ENCODE data around the gene JUND.

Gene JUND

GRCh38 chr19:18257503-18258470 lies 23.6 kb downstream of the JUND start:
- Mint-ChIP-seq H3K27me3 (peaks cover 18% of the 10 kb centered on the region), H3K9me3 (no peaks in the 10 kb centered on the region), H3K4me3 (no peak overlapping the region), H3K4me1 (ENCODE audit: low read depth) (peaks cover 9% of the 10 kb centered on the region), H3K27ac (no peak overlapping the region), H3K36me3 (ENCODE audit: low read depth) (no peaks in the 10 kb centered on the region)

DNA sequence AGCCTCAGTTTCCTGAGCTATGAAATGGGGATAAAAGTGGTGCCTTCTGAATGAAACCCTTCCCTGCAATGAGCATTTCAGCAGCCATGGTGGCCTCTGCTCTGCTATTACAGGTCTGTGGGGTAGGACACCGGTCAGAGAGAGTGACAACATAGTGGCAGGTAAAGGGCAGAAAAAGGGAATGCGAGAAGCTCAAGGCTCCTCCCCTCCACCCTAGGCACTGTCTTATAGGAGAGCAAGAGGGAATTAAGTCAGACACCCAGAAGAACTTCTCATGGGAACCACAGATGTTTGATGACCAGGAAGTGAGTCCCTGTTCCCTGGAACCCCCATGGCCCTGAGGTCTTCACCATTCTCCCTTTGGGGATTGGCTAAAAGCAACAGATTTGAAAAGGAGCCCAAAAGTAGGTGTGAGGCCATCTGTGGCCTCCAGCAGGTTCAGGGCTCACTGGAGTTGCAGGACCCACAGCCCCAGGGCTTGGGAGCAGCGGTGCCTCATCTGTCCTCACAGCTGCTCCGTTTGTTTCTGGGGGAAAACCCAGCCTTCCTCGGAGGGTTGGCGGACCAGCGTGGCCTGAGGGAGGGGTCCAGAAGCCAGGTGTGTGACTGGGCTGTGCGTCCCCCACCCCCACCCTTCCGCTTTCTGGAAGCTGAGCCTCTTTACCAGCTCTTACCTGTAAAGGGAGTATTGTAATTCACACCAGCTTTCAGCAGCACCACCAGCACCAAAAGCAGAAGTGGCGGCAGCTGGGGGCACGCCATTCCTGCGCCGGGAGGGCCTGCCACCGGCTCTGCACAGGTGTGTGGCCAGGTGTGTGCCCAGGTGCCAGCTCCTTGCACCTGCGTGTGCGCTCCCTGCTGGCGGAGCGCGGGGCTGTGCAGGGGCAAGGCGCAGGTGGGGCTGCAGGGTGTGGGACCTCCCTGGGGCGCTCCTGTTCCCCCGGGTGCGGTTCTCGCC lies 26.6 kb downstream of the JUND start:
- no peak overlapping the region for H3K27ac Mint-ChIP-seq
- no peaks in the 10 kb centered on the region for H3K36me3 Mint-ChIP-seq (ENCODE audit: low read depth)
- no peaks in the 10 kb centered on the region for H3K9me3 Mint-ChIP-seq
- peaks cover 12% of the 10 kb centered on the region for H3K4me1 Mint-ChIP-seq (ENCODE audit: low read depth)
- no peak overlapping the region for H3K4me3 Mint-ChIP-seq
- peaks cover 26% of the 10 kb centered on the region for H3K27me3 Mint-ChIP-seq

DNA sequence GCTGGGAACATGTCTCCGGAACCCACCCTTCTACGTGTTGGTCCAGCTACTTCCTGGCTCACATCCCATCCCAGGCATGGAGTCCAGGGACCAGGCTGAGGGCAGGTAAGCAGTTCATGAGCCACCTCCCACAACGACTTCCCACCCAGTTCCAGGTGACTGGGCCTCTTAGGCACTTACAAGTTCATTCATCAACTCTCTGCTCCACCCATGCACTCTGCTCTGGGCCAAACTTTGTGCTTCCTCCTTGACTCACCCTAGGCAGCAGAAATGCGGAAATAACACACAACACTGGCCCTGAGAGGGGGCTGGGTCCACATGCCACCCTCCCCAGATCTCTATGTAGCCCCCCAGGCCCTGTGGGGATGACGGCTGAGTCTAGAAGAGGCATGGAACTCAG lies 27.7 kb downstream of the JUND start:
- H3K4me3 Mint-ChIP-seq = no peak overlapping the region
- no peaks in the 10 kb centered on the region for H3K9me3 Mint-ChIP-seq
- no peak overlapping the region for H3K27ac Mint-ChIP-seq
- peaks cover 26% of the 10 kb centered on the region for H3K27me3 Mint-ChIP-seq
- H3K4me1 Mint-ChIP-seq (ENCODE audit: low read depth) = peaks cover 12% of the 10 kb centered on the region
- no peaks in the 10 kb centered on the region for H3K36me3 Mint-ChIP-seq (ENCODE audit: low read depth)

DNA sequence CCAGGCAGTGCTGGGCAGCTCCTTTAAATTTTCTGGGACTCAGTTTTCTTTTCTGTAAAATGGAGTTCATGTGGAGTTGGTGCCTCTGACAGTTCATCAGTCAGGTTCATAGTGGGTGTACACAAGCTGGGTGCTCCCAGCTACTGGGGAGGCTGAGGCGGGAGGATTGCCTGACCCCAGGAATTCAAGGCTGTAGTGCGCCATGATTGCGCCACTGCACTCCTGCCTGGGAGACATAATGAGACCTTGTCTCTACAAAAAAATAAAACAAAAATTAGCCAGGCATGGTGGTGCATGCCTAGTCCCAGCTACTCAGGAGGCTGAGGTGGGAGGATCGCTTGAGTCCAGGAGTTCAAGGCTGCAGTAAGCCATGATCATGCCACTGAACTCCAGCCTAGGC lies 28.3 kb downstream of the JUND start:
- Mint-ChIP-seq H3K27me3 (peaks cover 26% of the 10 kb centered on the region), H3K36me3 (ENCODE audit: low read depth) (no peaks in the 10 kb centered on the region), H3K4me1 (ENCODE audit: low read depth) (peaks cover 12% of the 10 kb centered on the region), H3K27ac (no peak overlapping the region), H3K9me3 (no peaks in the 10 kb centered on the region), H3K4me3 (no peak overlapping the region)

GRCh38 chr19:18252370-18252717 lies 29.1 kb downstream of the JUND start:
- Mint-ChIP-seq H3K4me1 (ENCODE audit: low read depth) (peaks cover 12% of the 10 kb centered on the region), H3K27ac (no peak overlapping the region), H3K27me3 (peaks cover 26% of the 10 kb centered on the region), H3K4me3 (no peak overlapping the region), H3K9me3 (no peaks in the 10 kb centered on the region), H3K36me3 (ENCODE audit: low read depth) (no peaks in the 10 kb centered on the region)

GRCh38 chr19:18251587-18252369 lies 29.6 kb downstream of the JUND start:
- peaks cover 12% of the 10 kb centered on the region for H3K4me1 Mint-ChIP-seq (ENCODE audit: low read depth)
- H3K27me3 Mint-ChIP-seq = peaks cover 26% of the 10 kb centered on the region
- no peaks in the 10 kb centered on the region for H3K9me3 Mint-ChIP-seq
- no peak overlapping the region for H3K27ac Mint-ChIP-seq
- H3K4me3 Mint-ChIP-seq = peak overlapping the region; percentile 11
- no peaks in the 10 kb centered on the region for H3K36me3 Mint-ChIP-seq (ENCODE audit: low read depth)

DNA sequence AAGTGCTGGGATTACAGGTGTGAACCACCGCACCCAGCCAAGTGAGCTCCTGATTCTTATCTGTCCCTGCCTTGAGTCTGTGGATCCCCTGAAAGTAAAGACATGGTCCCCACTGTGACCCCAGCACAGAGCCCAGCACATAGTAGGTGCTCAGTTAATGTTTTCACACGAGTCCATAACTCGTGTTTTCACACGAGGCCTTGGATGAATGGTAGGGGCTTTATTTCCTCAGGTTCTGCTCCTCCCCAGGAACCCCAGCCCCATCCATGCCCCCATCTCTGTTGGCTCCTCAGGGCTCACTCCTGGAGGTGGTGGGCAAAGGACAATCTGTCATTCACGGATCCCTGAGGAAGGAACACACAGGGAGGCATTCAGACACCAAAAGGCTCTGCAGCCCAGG lies 31.6 kb downstream of the JUND start:
- no peaks in the 10 kb centered on the region for H3K9me3 Mint-ChIP-seq
- H3K36me3 Mint-ChIP-seq (ENCODE audit: low read depth) = no peaks in the 10 kb centered on the region
- H3K27me3 Mint-ChIP-seq = peaks cover 26% of the 10 kb centered on the region
- H3K27ac Mint-ChIP-seq = no peak overlapping the region
- H3K4me1 Mint-ChIP-seq (ENCODE audit: low read depth) = peaks cover 10% of the 10 kb centered on the region
- no peak overlapping the region for H3K4me3 Mint-ChIP-seq

DNA sequence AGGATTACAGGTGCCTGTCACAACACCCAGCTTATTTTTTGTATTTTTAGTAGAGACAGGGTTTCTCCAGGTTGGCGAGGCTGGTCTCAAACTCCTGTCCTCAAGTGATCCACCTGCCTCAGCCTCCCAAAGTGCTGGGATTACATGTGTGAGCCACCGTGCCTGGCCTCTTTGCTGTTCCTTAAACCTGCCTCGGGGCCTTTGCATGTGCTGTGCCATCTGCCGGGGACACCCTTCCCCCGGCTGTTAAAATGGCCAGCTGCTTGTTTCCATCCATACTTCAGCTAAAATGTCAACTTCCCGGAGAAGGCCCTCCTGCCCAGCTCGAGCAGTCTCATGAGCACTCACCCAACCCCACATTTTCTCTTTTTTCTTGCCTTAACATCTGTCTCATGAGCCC lies 36.1 kb downstream of the JUND start:
- no peak overlapping the region for H3K27ac Mint-ChIP-seq
- no peaks in the 10 kb centered on the region for H3K4me1 Mint-ChIP-seq (ENCODE audit: low read depth)
- H3K4me3 Mint-ChIP-seq = no peak overlapping the region
- H3K36me3 Mint-ChIP-seq (ENCODE audit: low read depth) = no peaks in the 10 kb centered on the region
- H3K9me3 Mint-ChIP-seq = no peaks in the 10 kb centered on the region
- peaks cover 6% of the 10 kb centered on the region for H3K27me3 Mint-ChIP-seq

GRCh38 chr19:18239303-18239702 lies 42.1 kb downstream of the JUND start:
- Mint-ChIP-seq H3K4me1 (ENCODE audit: low read depth) (no peaks in the 10 kb centered on the region), H3K27ac (no peak overlapping the region), H3K36me3 (ENCODE audit: low read depth) (no peaks in the 10 kb centered on the region), H3K27me3 (peaks cover 34% of the 10 kb centered on the region), H3K4me3 (no peak overlapping the region), H3K9me3 (no peaks in the 10 kb centered on the region)

- peaks cover 63% of the 10 kb centered on the region for H3K27me3 Mint-ChIP-seq
- no peak overlapping the region for H3K4me3 Mint-ChIP-seq
- H3K27ac Mint-ChIP-seq = no peak overlapping the region
- H3K36me3 Mint-ChIP-seq (ENCODE audit: low read depth) = peaks cover 3% of the 10 kb centered on the region
- peaks cover 6% of the 10 kb centered on the region for H3K9me3 Mint-ChIP-seq
- H3K4me1 Mint-ChIP-seq (ENCODE audit: low read depth) = peaks cover 17% of the 10 kb centered on the region
Observed at GRCh38 chr19:18234194-18234593, 47.2 kb downstream of the JUND start.

GRCh38 chr19:18233224-18233825 lies 48.1 kb downstream of the JUND start:
- Mint-ChIP-seq H3K4me3 (no peak overlapping the region), H3K9me3 (peaks cover 6% of the 10 kb centered on the region), H3K36me3 (ENCODE audit: low read depth) (peaks cover 3% of the 10 kb centered on the region), H3K27ac (no peak overlapping the region), H3K27me3 (peaks cover 61% of the 10 kb centered on the region), H3K4me1 (ENCODE audit: low read depth) (peaks cover 17% of the 10 kb centered on the region)

- Mint-ChIP-seq H3K4me3 (no peak overlapping the region), H3K27ac (no peak overlapping the region), H3K9me3 (peaks cover 6% of the 10 kb centered on the region), H3K4me1 (ENCODE audit: low read depth) (peaks cover 17% of the 10 kb centered on the region), H3K36me3 (ENCODE audit: low read depth) (peaks cover 3% of the 10 kb centered on the region), H3K27me3 (peaks cover 66% of the 10 kb centered on the region)
Observed at GRCh38 chr19:18232540-18233223, 48.7 kb downstream of the JUND start.

- Mint-ChIP-seq H3K4me3 (no peak overlapping the region), H3K27ac (no peak overlapping the region), H3K9me3 (peaks cover 6% of the 10 kb centered on the region), H3K27me3 (peaks cover 72% of the 10 kb centered on the region), H3K36me3 (ENCODE audit: low read depth) (peaks cover 3% of the 10 kb centered on the region), H3K4me1 (ENCODE audit: low read depth) (peaks cover 18% of the 10 kb centered on the region)
Observed at GRCh38 chr19:18231775-18232174, 49.6 kb downstream of the JUND start.
